Measurements from ENCODE around the gene ASPDH. TPM values are rescaled to one million over a fixed set of nuclear protein-coding genes. Genes with fewer than 3 reads are reported as not detected.

Gene ASPDH
- total and polyA plus RNA-seq, 2 of the 13 experiments (the other 11 are each of a cell fraction or from before 2014, with no cell fraction given): 2.2 to 3.3 TPM

DNA sequence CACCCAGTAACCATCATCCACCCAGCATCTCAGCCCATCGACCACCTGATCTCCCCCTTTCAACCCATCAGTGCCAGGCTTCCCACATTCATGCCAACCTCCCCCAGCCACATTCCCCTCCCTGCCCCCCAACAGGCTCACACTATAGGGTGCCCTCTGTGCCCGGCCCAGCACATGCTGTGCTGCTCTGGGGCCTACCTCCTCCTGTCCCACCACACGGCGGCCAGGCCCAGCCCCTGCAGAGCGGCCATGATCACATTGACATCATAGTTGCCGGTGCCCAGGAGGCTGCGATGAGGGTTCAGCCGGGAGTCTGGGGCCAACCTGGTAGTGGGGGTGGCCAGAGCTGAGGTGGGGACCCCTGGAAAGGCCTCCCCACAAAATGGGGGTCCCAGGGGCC is 6.3 kb downstream of the ASPDH start (continued):
- TF ChIP-seq, protein P1, sequence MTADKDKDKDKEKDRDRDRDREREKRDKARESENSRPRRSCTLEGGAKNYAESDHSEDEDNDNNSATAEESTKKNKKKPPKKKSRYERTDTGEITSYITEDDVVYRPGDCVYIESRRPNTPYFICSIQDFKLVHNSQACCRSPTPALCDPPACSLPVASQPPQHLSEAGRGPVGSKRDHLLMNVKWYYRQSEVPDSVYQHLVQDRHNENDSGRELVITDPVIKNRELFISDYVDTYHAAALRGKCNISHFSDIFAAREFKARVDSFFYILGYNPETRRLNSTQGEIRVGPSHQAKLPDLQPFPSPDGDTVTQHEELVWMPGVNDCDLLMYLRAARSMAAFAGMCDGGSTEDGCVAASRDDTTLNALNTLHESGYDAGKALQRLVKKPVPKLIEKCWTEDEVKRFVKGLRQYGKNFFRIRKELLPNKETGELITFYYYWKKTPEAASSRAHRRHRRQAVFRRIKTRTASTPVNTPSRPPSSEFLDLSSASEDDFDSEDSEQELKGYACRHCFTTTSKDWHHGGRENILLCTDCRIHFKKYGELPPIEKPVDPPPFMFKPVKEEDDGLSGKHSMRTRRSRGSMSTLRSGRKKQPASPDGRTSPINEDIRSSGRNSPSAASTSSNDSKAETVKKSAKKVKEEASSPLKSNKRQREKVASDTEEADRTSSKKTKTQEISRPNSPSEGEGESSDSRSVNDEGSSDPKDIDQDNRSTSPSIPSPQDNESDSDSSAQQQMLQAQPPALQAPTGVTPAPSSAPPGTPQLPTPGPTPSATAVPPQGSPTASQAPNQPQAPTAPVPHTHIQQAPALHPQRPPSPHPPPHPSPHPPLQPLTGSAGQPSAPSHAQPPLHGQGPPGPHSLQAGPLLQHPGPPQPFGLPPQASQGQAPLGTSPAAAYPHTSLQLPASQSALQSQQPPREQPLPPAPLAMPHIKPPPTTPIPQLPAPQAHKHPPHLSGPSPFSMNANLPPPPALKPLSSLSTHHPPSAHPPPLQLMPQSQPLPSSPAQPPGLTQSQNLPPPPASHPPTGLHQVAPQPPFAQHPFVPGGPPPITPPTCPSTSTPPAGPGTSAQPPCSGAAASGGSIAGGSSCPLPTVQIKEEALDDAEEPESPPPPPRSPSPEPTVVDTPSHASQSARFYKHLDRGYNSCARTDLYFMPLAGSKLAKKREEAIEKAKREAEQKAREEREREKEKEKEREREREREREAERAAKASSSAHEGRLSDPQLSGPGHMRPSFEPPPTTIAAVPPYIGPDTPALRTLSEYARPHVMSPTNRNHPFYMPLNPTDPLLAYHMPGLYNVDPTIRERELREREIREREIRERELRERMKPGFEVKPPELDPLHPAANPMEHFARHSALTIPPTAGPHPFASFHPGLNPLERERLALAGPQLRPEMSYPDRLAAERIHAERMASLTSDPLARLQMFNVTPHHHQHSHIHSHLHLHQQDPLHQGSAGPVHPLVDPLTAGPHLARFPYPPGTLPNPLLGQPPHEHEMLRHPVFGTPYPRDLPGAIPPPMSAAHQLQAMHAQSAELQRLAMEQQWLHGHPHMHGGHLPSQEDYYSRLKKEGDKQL (CRISPR knock-in tag; IDR thresholded peaks at IDR 0.05; ENCODE audit: low read depth): no peak
- no peak for TF ChIP-seq ZNF124 (CRISPR knock-in tag; IDR thresholded peaks at IDR 0.05)
- no peak for TF ChIP-seq ZNF672 (CRISPR knock-in tag; IDR thresholded peaks at IDR 0.05)
- TF ChIP-seq, protein P2, sequence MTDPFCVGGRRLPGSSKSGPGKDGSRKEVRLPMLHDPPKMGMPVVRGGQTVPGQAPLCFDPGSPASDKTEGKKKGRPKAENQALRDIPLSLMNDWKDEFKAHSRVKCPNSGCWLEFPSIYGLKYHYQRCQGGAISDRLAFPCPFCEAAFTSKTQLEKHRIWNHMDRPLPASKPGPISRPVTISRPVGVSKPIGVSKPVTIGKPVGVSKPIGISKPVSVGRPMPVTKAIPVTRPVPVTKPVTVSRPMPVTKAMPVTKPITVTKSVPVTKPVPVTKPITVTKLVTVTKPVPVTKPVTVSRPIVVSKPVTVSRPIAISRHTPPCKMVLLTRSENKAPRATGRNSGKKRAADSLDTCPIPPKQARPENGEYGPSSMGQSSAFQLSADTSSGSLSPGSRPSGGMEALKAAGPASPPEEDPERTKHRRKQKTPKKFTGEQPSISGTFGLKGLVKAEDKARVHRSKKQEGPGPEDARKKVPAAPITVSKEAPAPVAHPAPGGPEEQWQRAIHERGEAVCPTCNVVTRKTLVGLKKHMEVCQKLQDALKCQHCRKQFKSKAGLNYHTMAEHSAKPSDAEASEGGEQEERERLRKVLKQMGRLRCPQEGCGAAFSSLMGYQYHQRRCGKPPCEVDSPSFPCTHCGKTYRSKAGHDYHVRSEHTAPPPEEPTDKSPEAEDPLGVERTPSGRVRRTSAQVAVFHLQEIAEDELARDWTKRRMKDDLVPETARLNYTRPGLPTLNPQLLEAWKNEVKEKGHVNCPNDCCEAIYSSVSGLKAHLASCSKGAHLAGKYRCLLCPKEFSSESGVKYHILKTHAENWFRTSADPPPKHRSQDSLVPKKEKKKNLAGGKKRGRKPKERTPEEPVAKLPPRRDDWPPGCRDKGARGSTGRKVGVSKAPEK (CRISPR knock-in tag; IDR thresholded peaks at IDR 0.05; ENCODE audit: borderline replicate concordance): no peak
- TF ChIP-seq, protein P3, sequence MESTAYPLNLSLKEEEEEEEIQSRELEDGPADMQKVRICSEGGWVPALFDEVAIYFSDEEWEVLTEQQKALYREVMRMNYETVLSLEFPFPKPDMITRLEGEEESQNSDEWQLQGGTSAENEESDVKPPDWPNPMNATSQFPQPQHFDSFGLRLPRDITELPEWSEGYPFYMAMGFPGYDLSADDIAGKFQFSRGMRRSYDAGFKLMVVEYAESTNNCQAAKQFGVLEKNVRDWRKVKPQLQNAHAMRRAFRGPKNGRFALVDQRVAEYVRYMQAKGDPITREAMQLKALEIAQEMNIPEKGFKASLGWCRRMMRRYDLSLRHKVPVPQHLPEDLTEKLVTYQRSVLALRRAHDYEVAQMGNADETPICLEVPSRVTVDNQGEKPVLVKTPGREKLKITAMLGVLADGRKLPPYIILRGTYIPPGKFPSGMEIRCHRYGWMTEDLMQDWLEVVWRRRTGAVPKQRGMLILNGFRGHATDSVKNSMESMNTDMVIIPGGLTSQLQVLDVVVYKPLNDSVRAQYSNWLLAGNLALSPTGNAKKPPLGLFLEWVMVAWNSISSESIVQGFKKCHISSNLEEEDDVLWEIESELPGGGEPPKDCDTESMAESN (CRISPR knock-in tag; conservative IDR thresholded peaks at IDR 0.05): no peak
- no peak for TF ChIP-seq TOE1 (CRISPR knock-in tag; IDR thresholded peaks at IDR 0.05)
- TF ChIP-seq HDAC2 (CRISPR knock-in tag; IDR thresholded peaks at IDR 0.05): no peak
- no peak for TF ChIP-seq ZFP1 (CRISPR knock-in tag; IDR thresholded peaks at IDR 0.05)
